Right hindlimb (tissue), 1 donor: ENCODE data around the gene SUV39H1.
A peak's percentile ranks its signal among the peaks of the same experiment; 100 is the strongest.

Experiments
- DNase-seq: peaks from one replicate; pipeline ENCODE4 v3.0.0-alpha.2; 2018

The SUV39H1 gene

GRCh38 chrX:48715876-48716502 is 19.5 kb downstream of the SUV39H1 start:
- no peak for DNase-seq

GRCh38 chrX:48719958-48720357 is 23.4 kb downstream of the SUV39H1 start:
- no peak for DNase-seq

DNA sequence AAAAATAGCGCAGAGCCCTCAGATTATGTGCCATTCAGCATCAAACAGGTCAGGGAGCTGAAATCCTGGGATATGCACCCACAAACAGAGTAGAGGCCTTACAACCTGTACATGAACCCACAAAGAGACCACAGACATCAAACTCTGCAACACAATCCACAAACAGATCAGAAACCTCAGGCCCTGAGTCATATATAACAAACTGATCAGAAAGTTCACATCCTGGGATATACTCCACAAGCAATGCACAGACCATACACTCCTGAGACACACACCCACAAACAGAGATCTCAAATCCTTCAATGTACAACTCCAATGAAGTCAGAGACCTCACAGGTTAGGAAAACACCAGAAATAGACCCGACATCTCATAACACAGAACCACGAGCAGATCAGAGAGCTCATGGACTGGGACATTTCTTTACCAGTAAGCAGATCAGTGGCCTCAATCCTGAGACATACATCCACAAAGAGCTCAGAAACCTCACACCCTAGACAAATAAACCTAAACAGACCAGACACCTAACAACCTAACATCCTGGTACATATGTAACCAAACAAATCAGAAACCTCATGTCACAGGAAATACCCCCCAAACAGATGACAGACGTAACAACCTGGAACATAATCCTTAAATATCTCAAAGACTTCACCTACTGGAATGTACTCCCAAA is 24.2 kb downstream of the SUV39H1 start:
- no peak for DNase-seq

DNA sequence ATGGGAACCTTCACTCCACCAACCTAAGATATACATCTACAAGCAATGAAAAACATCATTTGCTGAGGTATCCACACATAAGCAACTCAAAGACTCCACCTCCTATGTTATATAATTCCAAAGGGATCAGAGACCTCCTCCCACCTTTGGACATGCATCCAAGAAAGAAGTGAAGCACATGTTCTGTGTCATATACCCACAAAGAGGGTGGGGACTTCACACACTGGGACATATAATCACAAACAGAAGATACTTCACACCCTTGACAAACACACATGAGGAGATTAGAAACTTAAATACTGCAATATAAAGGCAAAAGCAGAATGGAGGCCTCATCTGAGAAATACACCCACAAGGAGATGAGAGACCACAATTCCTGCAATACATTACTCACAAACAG is 25.4 kb downstream of the SUV39H1 start:
- DNase-seq = no peak

GRCh38 chrX:48726596-48726995 is 30.1 kb downstream of the SUV39H1 start:
- DNase-seq = no peak

GRCh38 chrX:48728653-48729052 is 32.1 kb downstream of the SUV39H1 start:
- DNase-seq = no peak

DNA sequence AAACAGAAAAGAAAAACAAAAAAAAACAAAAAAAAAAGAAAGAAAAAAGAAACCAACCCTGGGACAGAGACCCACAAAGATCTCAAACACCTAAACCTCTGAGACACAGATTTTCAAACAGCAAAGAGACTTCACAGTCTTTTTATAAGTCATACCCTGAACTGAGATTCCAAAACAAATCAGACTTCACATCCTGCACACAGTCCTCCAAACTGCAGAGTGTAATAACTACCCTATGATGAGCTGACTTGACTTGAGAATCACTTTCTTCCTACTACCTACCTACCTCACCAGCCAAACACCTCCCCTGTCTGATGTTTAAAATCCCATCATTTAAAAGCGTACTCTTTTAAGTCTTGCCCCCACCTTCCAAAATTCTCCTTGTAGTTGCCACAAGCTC is 39.8 kb downstream of the SUV39H1 start:
- DNase-seq = no peak

DNA sequence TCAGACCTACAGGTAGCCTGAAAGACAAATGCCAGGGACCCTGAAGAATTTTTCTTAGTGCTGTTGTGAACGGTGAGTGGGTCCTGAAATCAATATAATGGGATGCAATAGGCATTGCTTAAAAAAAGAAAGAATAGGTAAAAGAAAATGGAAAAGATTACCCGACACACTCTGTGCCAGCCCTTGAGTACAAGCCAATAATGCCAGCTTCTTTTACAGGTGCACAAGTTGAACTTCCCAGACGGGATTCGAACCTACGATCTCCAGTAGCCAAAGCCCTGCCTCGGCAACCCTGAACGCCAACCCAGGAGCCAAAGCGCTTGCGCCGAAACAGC is 40.3 kb downstream of the SUV39H1 start:
- no peak for DNase-seq

- peak; percentile 95 for DNase-seq
Measured at GRCh38 chrX:48737213-48737938, 40.8 kb downstream of the SUV39H1 start.

GRCh38 chrX:48737940-48738339 is 41.4 kb downstream of the SUV39H1 start:
- DNase-seq = no peak

DNA sequence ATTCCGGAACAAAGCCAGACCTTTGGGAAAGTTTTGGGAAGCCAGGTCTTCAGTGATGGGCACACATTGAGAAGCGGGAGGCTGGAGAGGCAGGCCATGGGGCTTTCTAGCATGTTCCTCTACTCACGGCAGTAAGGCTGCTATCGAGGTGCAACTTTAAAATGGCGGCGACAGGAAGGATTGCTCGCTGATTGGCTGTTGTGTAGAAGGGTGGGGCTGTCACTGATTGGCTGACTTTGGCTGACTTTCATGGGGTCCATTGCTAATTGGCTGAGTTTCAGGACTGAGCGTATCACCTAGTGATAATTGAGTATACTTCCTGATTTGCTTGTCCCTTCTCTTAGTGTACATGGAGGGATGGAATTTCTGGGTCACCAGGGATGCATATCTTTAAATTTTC is 45.3 kb downstream of the SUV39H1 start:
- no peak for DNase-seq

DNA sequence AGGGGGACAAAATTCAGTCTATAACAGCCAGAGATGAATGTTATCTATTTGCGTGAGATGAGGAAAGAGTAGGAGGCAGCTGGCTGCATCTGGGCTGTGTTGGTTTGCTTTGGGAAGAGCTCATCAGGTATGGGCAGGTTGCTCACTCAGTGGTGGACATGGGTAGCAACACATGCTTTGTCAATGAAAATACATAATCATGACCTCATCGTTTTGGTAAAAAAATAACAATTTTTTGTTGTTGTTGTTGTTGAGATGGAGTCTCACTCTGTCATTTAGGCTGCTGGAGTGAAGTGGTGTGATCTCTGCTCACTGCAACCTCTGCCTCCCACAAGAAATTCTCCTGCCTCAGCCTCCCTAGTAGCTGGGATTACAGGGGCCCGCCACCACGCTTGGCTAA is 48.7 kb downstream of the SUV39H1 start:
- DNase-seq = no peak

GRCh38 chrX:48747415-48748016 is 51.0 kb downstream of the SUV39H1 start:
- no peak for DNase-seq

DNA sequence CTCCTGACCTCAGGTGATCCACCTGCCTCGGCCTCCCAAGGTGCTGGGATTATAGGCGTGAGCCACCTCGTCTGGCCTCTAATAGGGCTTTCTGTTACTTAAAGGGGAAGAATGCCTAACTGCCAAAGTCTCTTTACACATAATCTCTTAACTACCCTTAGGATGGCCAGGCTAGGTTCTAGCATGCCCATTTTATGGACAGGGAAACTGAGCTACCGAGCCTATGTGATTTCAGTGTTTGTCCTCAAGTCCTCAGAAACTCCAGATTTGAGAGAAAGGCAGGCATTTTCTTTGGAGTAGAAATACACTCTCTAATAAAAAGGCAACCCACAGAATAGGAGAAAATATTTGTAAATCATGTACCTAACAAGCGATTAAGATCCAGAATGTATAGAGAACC is 52.6 kb downstream of the SUV39H1 start:
- no peak for DNase-seq

DNA sequence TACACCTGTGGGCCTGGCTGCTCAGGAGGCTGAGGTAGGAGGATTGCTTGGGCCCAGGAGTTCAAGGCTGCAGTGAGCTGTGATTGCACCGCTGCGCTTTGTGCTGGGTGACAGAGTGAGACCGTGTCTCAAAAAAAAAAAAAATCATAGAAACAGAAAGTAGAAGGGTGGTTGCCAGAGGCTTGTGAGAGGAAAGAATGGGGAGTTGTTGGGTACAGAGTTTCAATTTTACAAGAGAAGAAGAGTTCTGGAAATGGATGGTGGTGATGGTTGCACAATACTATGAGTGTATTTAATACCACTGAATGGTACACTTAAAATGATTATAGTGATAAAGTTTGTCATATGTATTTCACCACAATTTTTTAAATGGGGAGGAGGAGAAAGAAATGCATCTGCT is 54.8 kb downstream of the SUV39H1 start:
- no peak for DNase-seq

DNA sequence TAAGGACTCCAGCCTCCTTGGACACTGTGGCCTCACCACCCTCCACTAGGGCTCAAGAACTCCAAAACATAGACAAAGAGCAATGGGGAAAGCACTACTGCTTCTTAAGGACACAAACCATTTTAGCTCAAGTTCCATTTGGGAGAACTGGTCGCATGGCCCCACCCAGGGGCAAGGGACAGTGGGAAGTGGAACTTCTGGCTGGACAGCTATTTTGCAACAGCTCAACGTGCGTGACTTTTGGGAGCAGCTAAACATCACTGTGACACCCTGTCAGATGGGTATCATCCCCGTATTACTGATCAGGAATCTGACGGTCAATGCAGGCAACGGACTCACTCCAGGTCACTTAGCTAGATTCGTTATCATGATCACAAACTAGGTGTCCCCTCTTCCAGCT is 56.0 kb downstream of the SUV39H1 start:
- no peak for DNase-seq

DNA sequence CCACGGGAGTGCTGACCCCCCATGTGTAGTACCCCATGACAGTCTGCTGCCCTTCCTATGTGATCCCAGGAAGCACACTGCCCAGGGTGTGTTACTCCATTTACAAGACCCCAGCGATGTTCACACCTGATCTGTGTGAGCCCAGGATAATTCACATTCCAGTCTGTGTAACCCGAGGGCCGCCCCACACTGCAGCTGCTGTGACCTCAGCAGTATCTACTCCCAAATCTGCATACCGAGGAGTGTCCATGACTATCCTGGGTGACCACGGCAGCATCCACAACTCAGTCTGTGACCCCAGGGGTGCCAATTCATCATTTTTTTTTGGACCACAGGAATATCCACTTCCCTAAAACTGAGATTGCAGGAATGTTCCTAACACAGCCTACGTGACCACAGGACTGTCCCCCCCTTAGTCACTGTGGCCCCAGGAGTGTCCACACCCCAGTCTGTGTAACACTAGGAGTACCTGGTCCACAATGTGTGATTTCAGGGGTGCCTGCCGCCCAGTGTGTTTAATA is 57.2 kb downstream of the SUV39H1 start:
- no peak for DNase-seq

DNA sequence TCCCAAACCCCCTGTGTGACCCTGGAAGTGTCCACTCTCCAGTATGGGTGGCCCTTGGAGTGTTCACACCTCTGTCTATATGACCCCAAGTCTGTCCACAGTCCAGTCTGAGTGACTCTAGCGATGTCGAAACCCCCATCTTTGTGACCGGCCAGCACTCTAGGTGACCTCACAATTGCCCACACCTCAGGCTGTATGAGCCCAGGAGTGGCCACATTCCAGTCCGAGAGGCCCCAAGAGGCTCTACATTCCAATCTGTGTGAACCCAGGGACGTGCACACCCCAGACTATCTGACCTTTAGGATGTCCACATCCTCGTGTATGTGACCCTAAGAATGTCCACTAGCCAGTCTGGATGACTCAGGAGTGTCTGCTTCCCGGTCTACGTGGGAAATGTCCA is 57.7 kb downstream of the SUV39H1 start:
- DNase-seq = no peak
